ENCODE measurements around the gene ZBTB40.

Gene ZBTB40

GRCh38 chr1:22556391-22557104, 104.9 kb downstream of the ZBTB40 start:
- no peak overlapping the region for H3K4me3 ChIP-seq (ENCODE audit: control insufficient read depth, low read depth, low read length)
- DNase-seq (ENCODE audit: low read depth), result no peak
- TF ChIP-seq CTCF (conservative IDR thresholded peaks at IDR 0.05; ENCODE audit: control insufficient read depth, insufficient read depth, low read depth, low read length), result no peak

- DNase-seq (ENCODE audit: low read depth), result peak; percentile 22
- no peak overlapping the region for H3K4me3 ChIP-seq (ENCODE audit: control insufficient read depth, low read depth, low read length)
- no peak for TF ChIP-seq CTCF (conservative IDR thresholded peaks at IDR 0.05; ENCODE audit: control insufficient read depth, insufficient read depth, low read depth, low read length)
These were observed 105.8 kb downstream of the ZBTB40 start for GRCh38 chr1:22557341-22557950.

GRCh38 chr1:22562584-22563583, 111.2 kb downstream of the ZBTB40 start, which contains the start of gene EPHA8:
TSS of gene EPHA8 (plus strand) at chr1:22563489. CDS start at chr1:22563636, 147 bp downstream.
- no peak within 1 kb of the TSS for H3K4me3 ChIP-seq (ENCODE audit: control insufficient read depth, low read depth, low read length)
- no peak for DNase-seq (ENCODE audit: low read depth)
- TF ChIP-seq CTCF (conservative IDR thresholded peaks at IDR 0.05; ENCODE audit: control insufficient read depth, insufficient read depth, low read depth, low read length), result no peak

GRCh38 chr1:22563671-22564602, 112.3 kb downstream of the ZBTB40 start:
- no peak for TF ChIP-seq CTCF (conservative IDR thresholded peaks at IDR 0.05; ENCODE audit: control insufficient read depth, insufficient read depth, low read depth, low read length)
- no peak for DNase-seq (ENCODE audit: low read depth)
- no peak overlapping the region for H3K4me3 ChIP-seq (ENCODE audit: control insufficient read depth, low read depth, low read length)

- DNase-seq (ENCODE audit: low read depth), result no peak
- TF ChIP-seq CTCF (conservative IDR thresholded peaks at IDR 0.05; ENCODE audit: control insufficient read depth, insufficient read depth, low read depth, low read length), result no peak
- no peak overlapping the region for H3K4me3 ChIP-seq (ENCODE audit: control insufficient read depth, low read depth, low read length)
These were observed 114.5 kb downstream of the ZBTB40 start for GRCh38 chr1:22566161-22566560.
